Endothelial cell of umbilical vein (primary cell): ENCODE data around the gene SPAG5. TPM values are rescaled to one million over a fixed set of nuclear protein-coding genes. Genes with fewer than 3 reads are reported as not detected.

Source experiments
- BruUV-seq: library from RNA; stranded (reverse); fragments of 400-500 nt; replicated peaks from 2 replicates; lab custom pipeline; 2021; lab: Mats Ljungman, UMichigan
- CTCF ChIA-PET: fragments of 300-600, 350-600 bp; sonication (Branson Sonifier 250); formaldehyde crosslinking; loops from one replicate; lab custom pipeline; 2021; ENCODE audit warnings: antibody characterized with exemption, inconsistent platforms; lab: Charles Lee
- POLR2A ChIA-PET: fragments of 300-600, 350-600 bp; sonication (Branson Sonifier 250); formaldehyde crosslinking; loops from one replicate; lab custom pipeline; 2021; ENCODE audit warnings: antibody characterized with exemption, inconsistent platforms; lab: Charles Lee
- DNase-seq: peaks from one replicate; pipeline ENCODE4 v3.0.0-alpha.2; 2011; ENCODE audit warnings: low read depth, low spot score
- FAIRE-seq: peaks from 2 replicates; lab custom pipeline; 2011; peaks lifted over from hg19 to GRCh38; lab: Jason Lieb, UNC
- H2AFZ ChIP-seq: 2 replicates; pipeline ENCODE4 v1.6.0; 2012; ENCODE audit warnings: low read depth, low read length, control low read depth, inconsistent platforms
- H3K27ac ChIP-seq: 2 replicates; pipeline ENCODE4 v1.5.1; 2011; ENCODE audit warnings: low read depth, mild to moderate bottlenecking, control low read depth, low read length, moderate library complexity; ENCODE audit not compliant: insufficient read depth
- H3K27me3 ChIP-seq, 2 experiments: 2 replicates each; pipeline versions ENCODE4 v1.6.0 to v1.6.1; 2011; ENCODE audit warnings: low read length in 2 of 2, mixed read lengths in 1 of 2; ENCODE audit not compliant: control insufficient read depth in 2 of 2, insufficient read depth in 2 of 2
- H3K36me3 ChIP-seq, 2 experiments: 2 replicates in 1 of 2; 3 replicates in 1 of 2; pipeline ENCODE4 v1.5.1; 2011; ENCODE audit warnings: low read length in 2 of 2, mild to moderate bottlenecking in 1 of 2, moderate library complexity in 1 of 2; ENCODE audit not compliant: control insufficient read depth in 2 of 2, insufficient read depth in 2 of 2; ENCODE audit errors: extremely low read depth in 1 of 2
- H3K4me1 ChIP-seq: 3 replicates; pipeline ENCODE4 v1.5.1; 2011; ENCODE audit warnings: mild to moderate bottlenecking, low read length; ENCODE audit not compliant: control insufficient read depth, insufficient read depth; ENCODE audit errors: extremely low read depth
- H3K4me2 ChIP-seq: 2 replicates; pipeline ENCODE4 v1.6.1; 2011; ENCODE audit warnings: low read length, control low read depth, mixed read lengths; ENCODE audit not compliant: insufficient read depth
- H3K4me3 ChIP-seq, 3 experiments: fragments of 200-600 bp in 1 of 3; sonication (generic), shearing (Covaris generic) in 1 of 3; replicated peaks in 1 of 3; 2 replicates each; pipeline ENCODE4 v1.5.1; 2011 to 2016; ENCODE audit warnings: control low read depth in 3 of 3, low read length in 3 of 3, mild to moderate bottlenecking in 2 of 3, inconsistent platforms in 1 of 3, low read depth in 1 of 3, moderate library complexity in 1 of 3; ENCODE audit not compliant: insufficient read depth in 1 of 3
- H3K79me2 ChIP-seq: 2 replicates; pipeline ENCODE4 v1.6.0; 2012; ENCODE audit warnings: low read length, inconsistent platforms; ENCODE audit not compliant: control insufficient read depth, insufficient read depth
- H3K9ac ChIP-seq: replicated peaks from 2 replicates; pipeline ENCODE3; 2011; ENCODE audit warnings: low read length, control low read depth; ENCODE audit not compliant: insufficient read depth; ENCODE audit errors: extremely low read depth
- H3K9me1 ChIP-seq: replicated peaks from 3 replicates; pipeline ENCODE4 v1.6.0; 2011; ENCODE audit warnings: mild to moderate bottlenecking, low read length; ENCODE audit not compliant: control insufficient read depth, insufficient read depth; ENCODE audit errors: extremely low read depth
- H3K9me3 ChIP-seq: replicated peaks from 2 replicates; pipeline ENCODE4 v1.5.1; 2012; ENCODE audit warnings: low read length, inconsistent platforms; ENCODE audit not compliant: control insufficient read depth, insufficient read depth
- H4K20me1 ChIP-seq: replicated peaks from 2 replicates; pipeline ENCODE3; 2011; ENCODE audit warnings: mild to moderate bottlenecking, low read length; ENCODE audit not compliant: control insufficient read depth, insufficient read depth; ENCODE audit errors: extremely low read depth
- EZH2 ChIP-seq: IDR thresholded peaks from 2 replicates; pipeline ENCODE4 v1.6.1; 2012; ENCODE audit warnings: borderline replicate concordance, low read depth, mild to moderate bottlenecking, moderate library complexity, low read length, inconsistent platforms; ENCODE audit not compliant: severe bottlenecking
- FOS ChIP-seq: IDR thresholded peaks from 2 replicates; pipeline ENCODE4 v1.6.1; 2011; ENCODE audit warnings: mild to moderate bottlenecking, low read length, moderate library complexity, borderline replicate concordance; ENCODE audit not compliant: insufficient read depth
- GATA2 ChIP-seq: IDR thresholded peaks from 2 replicates; pipeline ENCODE4 v1.7.0; 2011; ENCODE audit warnings: low read depth, mild to moderate bottlenecking, moderate library complexity, mixed read lengths, low read length; ENCODE audit not compliant: insufficient read length, insufficient read depth
- JUN ChIP-seq: IDR thresholded peaks from 2 replicates; pipeline ENCODE4 v1.6.1; 2011; ENCODE audit warnings: borderline replicate concordance, low read depth; ENCODE audit not compliant: insufficient read length, insufficient read depth
- MYC ChIP-seq: IDR thresholded peaks from one replicate; pipeline ENCODE4 v1.6.1; 2011; ENCODE audit warnings: mild to moderate bottlenecking, low read depth, low read length
- POLR2A ChIP-seq: IDR thresholded peaks from 2 replicates; pipeline ENCODE4 v1.6.1; 2012; ENCODE audit warnings: low read depth, mild to moderate bottlenecking, control low read depth, low read length
- POLR2AphosphoS5 ChIP-seq: IDR thresholded peaks from 2 replicates; pipeline ENCODE4 v1.6.1; 2012; ENCODE audit warnings: low read depth, mild to moderate bottlenecking, control low read depth, low read length, moderate library complexity; ENCODE audit not compliant: insufficient read depth
- dilution Hi-C: fragments of 300-500 bp; cut with MboI; formaldehyde crosslinking; loops from one replicate; pipeline ENCODE4 v1.15.0; 2019; ENCODE audit warnings: low sequenced_read_pairs; ENCODE audit not compliant: extremely low pct_ligation_motif_present
- intact Hi-C: fragments of 100-400 bp; cut with micrococcal nuclease; formaldehyde crosslinking; loops from one replicate; pipeline ENCODE4 v1.10.0; 2022
- polyA plus RNA-seq, 4 experiments: library from polyadenylated mRNA; depleted of rRNA in 3 of 4; stranded (reverse) in 3 of 4; unstranded in 1 of 4; fragments of >200 nt; gene quantifications; 2 replicates each; pipeline versions ENCODE4 v1.2.1 to v1.2.3, GENCODE V29; 2011 to 2012; ENCODE audit warnings: missing spikeins in 1 of 4
- total RNA-seq: library from RNA; stranded (reverse); gene quantifications from 2 replicates; pipeline ENCODE4 v1.2.3, GENCODE V29; 2021
- TF ChIP-seq, protein P1 (sequence below), 2 donors: IDR thresholded peaks; 1 replicate in 1 of 2; 2 replicates in 1 of 2; pipeline ENCODE4 v1.5.1; 2011; ENCODE audit warnings: low read length in 2 of 2, mild to moderate bottlenecking in 2 of 2, moderate library complexity in 2 of 2, control low read depth in 1 of 2, inconsistent platforms in 1 of 2, low read depth in 1 of 2; ENCODE audit not compliant: insufficient read depth in 1 of 2; ENCODE audit errors: extremely low read depth in 1 of 2
- TF ChIP-seq, protein P2 (sequence below): IDR thresholded peaks from 2 replicates; pipeline ENCODE4 v1.6.1; 2011; ENCODE audit not compliant: insufficient read depth, insufficient read length

The SPAG5 gene
- total and polyA plus RNA-seq, 2 donors (not counting 3 experiments of a cell fraction or from before 2014, with no cell fraction given) = 31.7 to 85.4 TPM

DNA sequence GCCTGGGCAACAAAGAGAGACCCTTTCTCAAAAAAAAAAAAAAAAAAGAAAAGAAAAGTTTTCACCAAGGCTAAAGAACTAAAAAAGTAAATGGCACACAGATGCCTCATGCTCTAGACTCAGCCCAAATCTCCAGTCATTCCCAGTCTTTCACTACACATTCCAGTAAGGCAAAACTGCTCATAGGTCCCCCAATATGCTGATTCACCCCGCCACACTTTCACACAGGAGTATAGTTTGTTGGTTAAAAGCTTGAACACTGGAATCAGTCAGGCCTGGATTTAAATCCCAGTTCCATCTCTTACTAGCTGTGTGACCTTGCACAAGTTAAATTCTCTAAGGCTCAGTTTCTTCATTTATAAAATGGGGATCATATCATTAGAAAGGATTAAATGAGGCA, 29.4 kb downstream of the SPAG5 start:
- TF ChIP-seq, protein P1, sequence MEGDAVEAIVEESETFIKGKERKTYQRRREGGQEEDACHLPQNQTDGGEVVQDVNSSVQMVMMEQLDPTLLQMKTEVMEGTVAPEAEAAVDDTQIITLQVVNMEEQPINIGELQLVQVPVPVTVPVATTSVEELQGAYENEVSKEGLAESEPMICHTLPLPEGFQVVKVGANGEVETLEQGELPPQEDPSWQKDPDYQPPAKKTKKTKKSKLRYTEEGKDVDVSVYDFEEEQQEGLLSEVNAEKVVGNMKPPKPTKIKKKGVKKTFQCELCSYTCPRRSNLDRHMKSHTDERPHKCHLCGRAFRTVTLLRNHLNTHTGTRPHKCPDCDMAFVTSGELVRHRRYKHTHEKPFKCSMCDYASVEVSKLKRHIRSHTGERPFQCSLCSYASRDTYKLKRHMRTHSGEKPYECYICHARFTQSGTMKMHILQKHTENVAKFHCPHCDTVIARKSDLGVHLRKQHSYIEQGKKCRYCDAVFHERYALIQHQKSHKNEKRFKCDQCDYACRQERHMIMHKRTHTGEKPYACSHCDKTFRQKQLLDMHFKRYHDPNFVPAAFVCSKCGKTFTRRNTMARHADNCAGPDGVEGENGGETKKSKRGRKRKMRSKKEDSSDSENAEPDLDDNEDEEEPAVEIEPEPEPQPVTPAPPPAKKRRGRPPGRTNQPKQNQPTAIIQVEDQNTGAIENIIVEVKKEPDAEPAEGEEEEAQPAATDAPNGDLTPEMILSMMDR (IDR thresholded peaks at IDR 0.05; ENCODE audit: extremely low read depth in 1 of 2, insufficient read depth in 1 of 2, low read depth in 1 of 2, low read length in 2 of 2) = no peak
- TF ChIP-seq MYC (no peak), POLR2A (no peak), FOS (no peak), GATA2 (no peak), POLR2AphosphoS5 (no peak), EZH2 (no peak), JUN (no peak)
- TF ChIP-seq, protein P2, sequence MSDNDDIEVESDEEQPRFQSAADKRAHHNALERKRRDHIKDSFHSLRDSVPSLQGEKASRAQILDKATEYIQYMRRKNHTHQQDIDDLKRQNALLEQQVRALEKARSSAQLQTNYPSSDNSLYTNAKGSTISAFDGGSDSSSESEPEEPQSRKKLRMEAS = no peak
- no peak overlapping the region for H2AFZ ChIP-seq
- no peak overlapping the region for H3K27ac ChIP-seq
- no peak for DNase-seq
- H3K4me3 ChIP-seq = no peak overlapping the region
- no peak overlapping the region for H3K9ac ChIP-seq
- no peaks in the 10 kb centered on the region for H3K9me3 ChIP-seq
- CTCF ChIA-PET = no interaction called here
- no peak for FAIRE-seq
- peaks cover 10% of the 10 kb centered on the region for H3K4me1 ChIP-seq
- intact Hi-C loops (no loop called here), dilution Hi-C loops (no loop called here)
- BruUV-seq = no TSS peak
- no peaks in the 10 kb centered on the region for H3K27me3 ChIP-seq
- POLR2A ChIA-PET = no interaction called here
- H3K4me2 ChIP-seq = no peak overlapping the region
- H3K9me1 ChIP-seq = no peaks in the 10 kb centered on the region
- peaks cover 17% of the 10 kb centered on the region for H3K79me2 ChIP-seq
- H3K36me3 ChIP-seq = no peaks in the 10 kb centered on the region
- no peaks in the 10 kb centered on the region for H4K20me1 ChIP-seq
